Endothelial cell of umbilical vein (primary cell): ENCODE results near the gene TMEM151B. TPM values are rescaled to one million over a fixed set of nuclear protein-coding genes. Genes with fewer than 3 reads are reported as not detected.

Experiments
- BruUV-seq: library from RNA; stranded (reverse); fragments of 400-500 nt; replicated peaks from 2 replicates; lab custom pipeline; 2021; lab: Mats Ljungman, UMichigan
- CTCF ChIA-PET: fragments of 300-600, 350-600 bp; sonication (Branson Sonifier 250); formaldehyde crosslinking; loops from one replicate; lab custom pipeline; 2021; ENCODE audit warnings: antibody characterized with exemption, inconsistent platforms; lab: Charles Lee
- POLR2A ChIA-PET: fragments of 300-600, 350-600 bp; sonication (Branson Sonifier 250); formaldehyde crosslinking; loops from one replicate; lab custom pipeline; 2021; ENCODE audit warnings: antibody characterized with exemption, inconsistent platforms; lab: Charles Lee
- DNase-seq: peaks from one replicate; pipeline ENCODE4 v3.0.0-alpha.2; 2011; ENCODE audit warnings: low read depth, low spot score
- FAIRE-seq: peaks from 2 replicates; lab custom pipeline; 2011; peaks lifted over from hg19 to GRCh38; lab: Jason Lieb, UNC
- H2AFZ ChIP-seq: 2 replicates; pipeline ENCODE4 v1.6.0; 2012; ENCODE audit warnings: low read depth, low read length, control low read depth, inconsistent platforms
- H3K27ac ChIP-seq: 2 replicates; pipeline ENCODE4 v1.5.1; 2011; ENCODE audit warnings: low read depth, mild to moderate bottlenecking, control low read depth, low read length, moderate library complexity; ENCODE audit not compliant: insufficient read depth
- H3K27me3 ChIP-seq, 2 experiments: 2 replicates each; pipeline versions ENCODE4 v1.6.0 to v1.6.1; 2011; ENCODE audit warnings: low read length in 2 of 2, mixed read lengths in 1 of 2; ENCODE audit not compliant: control insufficient read depth in 2 of 2, insufficient read depth in 2 of 2
- H3K36me3 ChIP-seq, 2 experiments: 2 replicates in 1 of 2; 3 replicates in 1 of 2; pipeline ENCODE4 v1.5.1; 2011; ENCODE audit warnings: low read length in 2 of 2, mild to moderate bottlenecking in 1 of 2, moderate library complexity in 1 of 2; ENCODE audit not compliant: control insufficient read depth in 2 of 2, insufficient read depth in 2 of 2; ENCODE audit errors: extremely low read depth in 1 of 2
- H3K4me1 ChIP-seq: 3 replicates; pipeline ENCODE4 v1.5.1; 2011; ENCODE audit warnings: mild to moderate bottlenecking, low read length; ENCODE audit not compliant: control insufficient read depth, insufficient read depth; ENCODE audit errors: extremely low read depth
- H3K4me2 ChIP-seq: 2 replicates; pipeline ENCODE4 v1.6.1; 2011; ENCODE audit warnings: low read length, control low read depth, mixed read lengths; ENCODE audit not compliant: insufficient read depth
- H3K4me3 ChIP-seq, 3 experiments: fragments of 200-600 bp in 1 of 3; sonication (generic), shearing (Covaris generic) in 1 of 3; replicated peaks in 1 of 3; 2 replicates each; pipeline ENCODE4 v1.5.1; 2011 to 2016; ENCODE audit warnings: control low read depth in 3 of 3, low read length in 3 of 3, mild to moderate bottlenecking in 2 of 3, inconsistent platforms in 1 of 3, low read depth in 1 of 3, moderate library complexity in 1 of 3; ENCODE audit not compliant: insufficient read depth in 1 of 3
- H3K79me2 ChIP-seq: 2 replicates; pipeline ENCODE4 v1.6.0; 2012; ENCODE audit warnings: low read length, inconsistent platforms; ENCODE audit not compliant: control insufficient read depth, insufficient read depth
- H3K9ac ChIP-seq: replicated peaks from 2 replicates; pipeline ENCODE3; 2011; ENCODE audit warnings: low read length, control low read depth; ENCODE audit not compliant: insufficient read depth; ENCODE audit errors: extremely low read depth
- H3K9me1 ChIP-seq: replicated peaks from 3 replicates; pipeline ENCODE4 v1.6.0; 2011; ENCODE audit warnings: mild to moderate bottlenecking, low read length; ENCODE audit not compliant: control insufficient read depth, insufficient read depth; ENCODE audit errors: extremely low read depth
- H3K9me3 ChIP-seq: replicated peaks from 2 replicates; pipeline ENCODE4 v1.5.1; 2012; ENCODE audit warnings: low read length, inconsistent platforms; ENCODE audit not compliant: control insufficient read depth, insufficient read depth
- H4K20me1 ChIP-seq: replicated peaks from 2 replicates; pipeline ENCODE3; 2011; ENCODE audit warnings: mild to moderate bottlenecking, low read length; ENCODE audit not compliant: control insufficient read depth, insufficient read depth; ENCODE audit errors: extremely low read depth
- EZH2 ChIP-seq: IDR thresholded peaks from 2 replicates; pipeline ENCODE4 v1.6.1; 2012; ENCODE audit warnings: borderline replicate concordance, low read depth, mild to moderate bottlenecking, moderate library complexity, low read length, inconsistent platforms; ENCODE audit not compliant: severe bottlenecking
- GATA2 ChIP-seq: IDR thresholded peaks from 2 replicates; pipeline ENCODE4 v1.7.0; 2011; ENCODE audit warnings: low read depth, mild to moderate bottlenecking, moderate library complexity, mixed read lengths, low read length; ENCODE audit not compliant: insufficient read length, insufficient read depth
- JUN ChIP-seq: IDR thresholded peaks from 2 replicates; pipeline ENCODE4 v1.6.1; 2011; ENCODE audit warnings: borderline replicate concordance, low read depth; ENCODE audit not compliant: insufficient read length, insufficient read depth
- MYC ChIP-seq: IDR thresholded peaks from one replicate; pipeline ENCODE4 v1.6.1; 2011; ENCODE audit warnings: mild to moderate bottlenecking, low read depth, low read length
- POLR2A ChIP-seq: IDR thresholded peaks from 2 replicates; pipeline ENCODE4 v1.6.1; 2012; ENCODE audit warnings: low read depth, mild to moderate bottlenecking, control low read depth, low read length
- POLR2AphosphoS5 ChIP-seq: IDR thresholded peaks from 2 replicates; pipeline ENCODE4 v1.6.1; 2012; ENCODE audit warnings: low read depth, mild to moderate bottlenecking, control low read depth, low read length, moderate library complexity; ENCODE audit not compliant: insufficient read depth
- dilution Hi-C: fragments of 300-500 bp; cut with MboI; formaldehyde crosslinking; loops from one replicate; pipeline ENCODE4 v1.15.0; 2019; ENCODE audit warnings: low sequenced_read_pairs; ENCODE audit not compliant: extremely low pct_ligation_motif_present
- intact Hi-C: fragments of 100-400 bp; cut with micrococcal nuclease; formaldehyde crosslinking; loops from one replicate; pipeline ENCODE4 v1.10.0; 2022
- polyA plus RNA-seq, 4 experiments: library from polyadenylated mRNA; depleted of rRNA in 3 of 4; stranded (reverse) in 3 of 4; unstranded in 1 of 4; fragments of >200 nt; gene quantifications; 2 replicates each; pipeline versions ENCODE4 v1.2.1 to v1.2.3, GENCODE V29; 2011 to 2012; ENCODE audit warnings: missing spikeins in 1 of 4
- total RNA-seq: library from RNA; stranded (reverse); gene quantifications from 2 replicates; pipeline ENCODE4 v1.2.3, GENCODE V29; 2021
- TF ChIP-seq, protein P1 (sequence below): IDR thresholded peaks from 2 replicates; pipeline ENCODE4 v1.6.1; 2011; ENCODE audit not compliant: insufficient read depth, insufficient read length
- TF ChIP-seq, protein P2 (sequence below), 2 donors: IDR thresholded peaks; 1 replicate in 1 of 2; 2 replicates in 1 of 2; pipeline ENCODE4 v1.5.1; 2011; ENCODE audit warnings: low read length in 2 of 2, mild to moderate bottlenecking in 2 of 2, moderate library complexity in 2 of 2, control low read depth in 1 of 2, inconsistent platforms in 1 of 2, low read depth in 1 of 2; ENCODE audit not compliant: insufficient read depth in 1 of 2; ENCODE audit errors: extremely low read depth in 1 of 2

The TMEM151B gene
- total and polyA plus RNA-seq, 2 donors (not counting 3 experiments of a cell fraction or from before 2014, with no cell fraction given): 0.03 to 0.07 TPM

DNA sequence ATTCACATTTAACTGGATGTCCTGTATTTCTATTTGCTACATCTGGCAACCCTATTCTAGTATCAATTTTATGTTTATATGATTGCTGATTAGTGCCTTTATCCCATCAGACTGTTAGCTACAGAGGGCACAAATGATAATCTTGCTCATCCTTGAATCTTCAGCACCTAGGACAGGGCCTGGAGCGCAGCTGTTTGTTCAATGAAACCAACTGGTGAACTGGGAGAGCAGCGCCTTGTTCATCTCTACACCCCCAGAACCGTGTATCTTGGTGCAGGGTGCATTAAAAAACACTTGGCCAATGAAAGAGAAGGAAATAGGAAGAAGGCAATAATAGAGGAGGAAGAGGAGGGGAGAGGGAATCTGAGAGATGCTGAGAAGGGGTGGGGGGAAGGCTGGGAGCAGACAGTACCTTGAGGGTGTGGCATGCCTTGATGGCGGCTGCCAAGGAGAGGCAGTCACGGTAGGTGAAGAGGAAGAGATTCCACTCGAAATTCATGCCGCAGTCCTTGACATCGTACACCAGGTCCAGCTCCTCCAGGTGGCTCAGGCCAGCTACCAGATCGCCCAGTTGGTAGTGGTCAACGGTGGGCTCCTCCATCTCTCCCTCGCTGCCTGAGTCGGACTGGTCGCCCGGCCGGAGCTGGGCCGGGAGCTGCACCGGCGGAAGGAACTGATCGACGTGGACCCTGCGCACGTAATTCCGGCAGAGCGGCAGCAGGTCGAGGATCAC is 15.5 kb downstream of the TMEM151B start:
- H3K79me2 ChIP-seq: no peaks in the 10 kb centered on the region
- ChIA-PET CTCF (interaction anchor here (0.5 to 1.0 kb wide), 5 partner anchors 15 to 224 kb away, joined by 3 to 7 read pairs (median 3); partner anchors contain the start of gene AARS2), POLR2A (no interaction called here)
- H3K9me3 ChIP-seq: no peaks in the 10 kb centered on the region
- DNase-seq: no peak
- H4K20me1 ChIP-seq: no peaks in the 10 kb centered on the region
- no peak overlapping the region for H3K4me3 ChIP-seq
- H2AFZ ChIP-seq: no peak overlapping the region
- BruUV-seq: no TSS peak
- FAIRE-seq: no peak
- TF ChIP-seq GATA2: no peak
- no peak for TF ChIP-seq POLR2A
- no peak overlapping the region for H3K9ac ChIP-seq
- no peak overlapping the region for H3K4me2 ChIP-seq
- no peaks in the 10 kb centered on the region for H3K36me3 ChIP-seq
- H3K4me1 ChIP-seq: no peaks in the 10 kb centered on the region
- H3K27ac ChIP-seq: no peak overlapping the region
- no peaks in the 10 kb centered on the region for H3K9me1 ChIP-seq
- dilution Hi-C loops: no loop called here
- intact Hi-C loops: no loop called here
- H3K27me3 ChIP-seq: peaks cover 5 to 6% of the 10 kb centered on the region in 2 experiments

DNA sequence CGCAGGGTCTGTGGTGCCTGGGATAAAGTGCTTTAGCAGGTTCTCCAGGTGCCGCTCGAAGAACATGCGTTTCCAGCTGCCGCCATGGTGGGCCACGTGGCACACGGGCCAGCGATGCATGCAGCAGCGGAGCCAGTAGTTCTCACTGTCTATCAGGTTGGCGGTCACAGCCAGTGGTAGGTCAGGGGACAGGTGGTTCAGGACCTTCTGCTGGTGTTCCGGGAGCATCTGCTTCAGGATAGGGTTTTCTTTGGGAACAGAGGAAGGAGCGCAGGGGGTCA is 16.0 kb downstream of the TMEM151B start:
- intact Hi-C loops (no loop called here), dilution Hi-C loops (no loop called here)
- ChIA-PET POLR2A (no interaction called here), CTCF (no interaction called here)
- H3K4me3 ChIP-seq: no peak overlapping the region
- H3K79me2 ChIP-seq: no peaks in the 10 kb centered on the region
- H3K9me3 ChIP-seq: no peaks in the 10 kb centered on the region
- H3K27ac ChIP-seq: no peak overlapping the region
- no peak overlapping the region for H3K4me2 ChIP-seq
- H3K9ac ChIP-seq: no peak overlapping the region
- TF ChIP-seq MYC (no peak), POLR2A (no peak), POLR2AphosphoS5 (no peak), JUN (no peak), GATA2 (no peak), EZH2 (no peak)
- TF ChIP-seq, protein P1, sequence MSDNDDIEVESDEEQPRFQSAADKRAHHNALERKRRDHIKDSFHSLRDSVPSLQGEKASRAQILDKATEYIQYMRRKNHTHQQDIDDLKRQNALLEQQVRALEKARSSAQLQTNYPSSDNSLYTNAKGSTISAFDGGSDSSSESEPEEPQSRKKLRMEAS: no peak
- TF ChIP-seq, protein P2, sequence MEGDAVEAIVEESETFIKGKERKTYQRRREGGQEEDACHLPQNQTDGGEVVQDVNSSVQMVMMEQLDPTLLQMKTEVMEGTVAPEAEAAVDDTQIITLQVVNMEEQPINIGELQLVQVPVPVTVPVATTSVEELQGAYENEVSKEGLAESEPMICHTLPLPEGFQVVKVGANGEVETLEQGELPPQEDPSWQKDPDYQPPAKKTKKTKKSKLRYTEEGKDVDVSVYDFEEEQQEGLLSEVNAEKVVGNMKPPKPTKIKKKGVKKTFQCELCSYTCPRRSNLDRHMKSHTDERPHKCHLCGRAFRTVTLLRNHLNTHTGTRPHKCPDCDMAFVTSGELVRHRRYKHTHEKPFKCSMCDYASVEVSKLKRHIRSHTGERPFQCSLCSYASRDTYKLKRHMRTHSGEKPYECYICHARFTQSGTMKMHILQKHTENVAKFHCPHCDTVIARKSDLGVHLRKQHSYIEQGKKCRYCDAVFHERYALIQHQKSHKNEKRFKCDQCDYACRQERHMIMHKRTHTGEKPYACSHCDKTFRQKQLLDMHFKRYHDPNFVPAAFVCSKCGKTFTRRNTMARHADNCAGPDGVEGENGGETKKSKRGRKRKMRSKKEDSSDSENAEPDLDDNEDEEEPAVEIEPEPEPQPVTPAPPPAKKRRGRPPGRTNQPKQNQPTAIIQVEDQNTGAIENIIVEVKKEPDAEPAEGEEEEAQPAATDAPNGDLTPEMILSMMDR (IDR thresholded peaks at IDR 0.05; ENCODE audit: extremely low read depth in 1 of 2, insufficient read depth in 1 of 2, low read depth in 1 of 2, low read length in 2 of 2): no peak
- no peak for FAIRE-seq
- H3K9me1 ChIP-seq: no peaks in the 10 kb centered on the region
- no peak overlapping the region for H2AFZ ChIP-seq
- no peaks in the 10 kb centered on the region for H3K4me1 ChIP-seq
- H4K20me1 ChIP-seq: no peaks in the 10 kb centered on the region
- no peaks in the 10 kb centered on the region for H3K36me3 ChIP-seq
- H3K27me3 ChIP-seq: peaks cover 6% of the 10 kb centered on the region in 2 experiments
- no peak for DNase-seq
- BruUV-seq: no TSS peak
